NCI-H82 treated with DMSO at 0.1 percent for 48 hours (cell line): ENCODE data around the gene MOGAT1.
"Not testable (repeated sequence)": the region's sequence is repeated elsewhere in the genome, so short reads cannot be mapped to it uniquely, and the experiment has no call there.

Experiments used
- DNase-seq: peaks from one replicate; lab custom pipeline; 2025; ENCODE audit not compliant: unreplicated experiment; lab: John Stamatoyannopoulos, UW

MOGAT1 gene

DNA sequence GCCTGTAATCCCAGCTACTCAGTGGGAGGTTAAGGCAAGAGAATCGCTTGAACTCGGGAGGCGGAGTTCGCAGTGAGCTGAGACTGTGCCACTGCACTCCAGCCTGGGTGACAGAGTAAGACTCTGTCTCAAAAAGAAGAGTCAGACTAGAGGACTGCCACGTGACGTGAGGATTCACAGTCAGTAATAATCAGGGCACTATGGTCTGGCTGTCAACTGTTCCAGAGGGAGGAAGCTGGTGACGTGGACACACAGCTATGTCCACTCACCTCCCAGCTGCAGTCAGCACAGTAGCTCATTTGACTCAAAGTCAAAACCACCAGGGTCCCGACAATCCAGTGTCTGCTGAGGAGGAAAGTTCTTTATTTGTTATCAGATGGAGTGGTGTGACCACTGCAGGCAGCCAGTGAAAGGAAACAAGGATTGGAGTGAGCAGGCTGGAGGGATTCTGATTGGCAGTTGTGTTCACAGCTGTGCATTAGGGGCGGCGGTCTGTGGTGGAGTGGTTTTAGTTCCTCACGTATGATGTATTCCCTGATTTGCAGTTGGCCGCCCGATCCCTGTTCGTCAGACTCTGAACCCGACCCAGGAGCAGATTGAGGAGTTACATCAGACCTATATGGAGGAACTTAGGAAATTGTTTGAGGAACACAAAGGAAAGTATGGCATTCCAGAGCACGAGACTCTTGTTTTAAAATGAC is 37.9 kb downstream of the MOGAT1 start:
- DNase-seq: peak; percentile 66

DNA sequence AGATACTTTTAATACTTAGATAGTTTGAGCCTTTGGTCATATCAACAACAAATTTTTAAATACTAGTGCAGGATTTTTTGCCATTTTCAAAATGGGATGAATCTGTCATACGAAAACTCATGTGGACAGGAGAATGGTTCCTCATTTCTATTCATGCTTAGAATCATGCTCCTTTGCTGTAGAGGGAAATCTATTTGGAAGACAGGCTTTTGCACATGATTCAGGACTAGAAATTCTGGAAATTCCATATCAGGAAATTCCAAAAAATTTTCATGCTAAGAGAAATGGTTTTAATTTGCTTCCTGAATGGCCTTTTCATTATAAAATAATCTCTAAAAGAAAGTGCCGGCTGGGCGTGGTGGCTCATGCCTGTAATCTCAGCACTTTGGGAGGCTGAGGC is 39.3 kb downstream of the MOGAT1 start:
- DNase-seq: no peak

DNA sequence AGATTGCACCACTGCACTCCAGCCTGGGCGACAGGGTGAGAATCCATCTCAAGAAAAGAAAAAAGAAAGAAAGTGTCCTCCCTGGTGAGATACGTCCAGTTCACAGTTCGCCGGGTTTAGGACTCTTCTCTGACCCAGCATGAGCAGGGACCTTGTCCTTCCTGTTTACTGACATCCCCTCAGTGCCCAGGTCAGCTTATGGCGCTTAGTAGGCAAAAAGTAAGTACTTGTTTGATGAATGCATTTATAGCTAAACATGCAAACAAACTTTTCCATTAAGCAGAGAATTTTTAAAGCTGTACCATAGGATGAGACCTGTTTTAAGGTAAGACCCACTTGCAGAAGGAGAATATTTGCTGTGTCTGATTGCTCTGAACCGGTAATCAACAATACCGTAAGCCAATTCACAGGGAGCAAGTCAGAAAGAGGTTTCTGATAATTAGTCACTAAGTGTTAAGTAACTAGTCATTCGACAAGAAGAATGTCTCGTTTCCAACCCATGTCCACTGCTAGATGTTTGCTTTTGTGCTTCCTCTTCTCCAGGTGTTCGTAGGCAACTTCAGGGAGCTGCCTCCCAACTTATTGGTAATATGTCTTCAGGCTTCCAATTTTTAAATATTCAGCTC is 40.0 kb downstream of the MOGAT1 start:
- no peak for DNase-seq

DNA sequence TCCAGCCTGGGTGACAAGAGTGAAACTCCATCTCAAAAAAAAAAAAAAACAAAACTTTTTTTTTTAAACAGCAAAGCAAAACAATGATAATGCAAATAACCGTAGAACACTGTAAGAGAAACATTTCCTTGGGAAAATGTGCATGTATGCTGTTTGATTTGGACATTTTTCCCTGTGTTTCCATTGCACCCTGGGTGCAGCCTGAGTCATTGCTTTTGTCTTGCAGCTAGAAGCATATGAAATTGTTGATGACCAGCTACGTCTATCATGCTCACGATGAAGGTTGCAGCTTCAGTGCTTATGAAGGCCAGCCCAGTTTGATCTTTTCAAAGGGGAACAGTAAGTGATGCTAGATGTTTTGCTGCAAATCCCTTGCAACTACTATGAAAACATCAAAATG is 41.5 kb downstream of the MOGAT1 start:
- no peak for DNase-seq

DNA sequence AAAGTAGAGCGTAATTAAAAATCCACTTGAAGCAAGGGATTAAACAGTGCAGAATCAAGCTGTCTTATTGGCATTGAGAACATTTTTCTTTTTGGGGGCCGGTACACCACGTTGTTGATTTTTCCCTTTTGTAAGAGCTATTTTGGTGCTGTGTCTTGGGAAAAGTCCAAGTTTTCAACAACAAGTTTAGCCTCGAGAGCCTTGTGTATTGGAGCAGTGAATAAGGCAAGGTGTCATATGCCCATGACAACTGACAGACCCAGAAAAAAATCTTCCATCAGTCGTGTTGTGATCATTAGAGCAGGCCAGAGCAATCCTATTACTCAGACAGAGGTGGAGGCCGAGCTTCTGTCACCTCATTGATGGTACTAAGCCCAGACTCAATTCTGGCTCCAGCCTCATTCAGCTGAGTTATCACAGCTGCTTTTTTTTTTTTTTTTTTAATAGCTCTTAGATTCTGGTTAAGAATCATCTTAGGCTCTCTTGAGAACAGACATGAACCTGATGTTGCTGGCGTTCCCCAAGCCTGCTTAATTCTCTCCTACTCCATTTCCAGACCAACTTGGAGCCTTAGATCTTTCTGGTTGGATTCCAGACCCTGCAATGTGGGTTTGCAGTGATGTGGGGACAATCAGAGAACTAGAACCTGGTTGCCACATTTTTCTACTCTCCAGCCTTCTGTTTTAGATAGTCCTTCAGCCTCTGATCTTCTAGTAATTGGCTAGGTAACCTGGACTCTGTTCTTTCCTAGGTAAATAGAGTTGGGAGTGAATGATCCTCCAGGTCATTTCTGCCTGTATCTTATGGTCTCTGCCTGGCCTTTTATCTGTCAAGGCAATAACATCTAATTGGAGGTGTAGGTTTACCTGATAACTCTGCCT is 43.1 kb downstream of the MOGAT1 start:
- DNase-seq: peak; percentile 76

DNA sequence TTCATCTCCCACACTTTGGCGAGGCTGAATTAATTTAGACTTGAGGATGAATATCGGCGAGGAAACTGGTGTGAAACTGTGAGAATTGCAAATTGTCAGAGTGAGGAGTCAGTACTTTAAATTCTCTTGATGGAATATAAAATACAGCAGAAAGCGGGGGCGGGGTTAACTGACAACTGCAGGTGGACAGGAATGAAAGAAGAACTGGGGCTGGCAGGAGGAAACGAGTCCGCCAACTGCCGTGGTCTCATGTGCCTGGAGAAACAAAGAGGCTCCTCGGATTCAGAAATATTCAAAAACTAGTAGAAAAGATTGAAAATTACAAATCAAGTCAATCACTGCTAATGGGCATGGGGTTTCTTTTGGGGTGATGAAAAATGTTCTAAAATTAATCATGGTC is 44.3 kb downstream of the MOGAT1 start:
- no peak for DNase-seq

DNA sequence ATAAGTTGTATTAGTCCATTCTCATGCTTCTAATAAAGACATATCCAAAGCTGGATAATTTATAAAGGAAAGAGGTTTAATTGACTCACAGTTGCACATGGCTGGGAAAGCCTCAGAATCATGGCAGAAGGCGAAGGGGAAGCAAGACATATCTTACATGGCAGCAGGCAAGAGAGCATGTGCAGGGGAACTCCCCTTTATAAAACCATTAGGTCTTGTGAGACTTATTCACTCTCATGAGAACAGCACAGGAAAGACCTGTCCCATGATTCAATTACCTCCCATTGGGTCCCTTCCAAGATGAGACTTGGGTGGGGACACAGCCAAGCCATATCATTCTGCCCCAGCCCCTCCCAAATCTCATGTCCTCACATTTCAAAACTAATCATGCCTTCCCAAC is 48.3 kb downstream of the MOGAT1 start:
- not testable (repeated sequence) for DNase-seq

DNA sequence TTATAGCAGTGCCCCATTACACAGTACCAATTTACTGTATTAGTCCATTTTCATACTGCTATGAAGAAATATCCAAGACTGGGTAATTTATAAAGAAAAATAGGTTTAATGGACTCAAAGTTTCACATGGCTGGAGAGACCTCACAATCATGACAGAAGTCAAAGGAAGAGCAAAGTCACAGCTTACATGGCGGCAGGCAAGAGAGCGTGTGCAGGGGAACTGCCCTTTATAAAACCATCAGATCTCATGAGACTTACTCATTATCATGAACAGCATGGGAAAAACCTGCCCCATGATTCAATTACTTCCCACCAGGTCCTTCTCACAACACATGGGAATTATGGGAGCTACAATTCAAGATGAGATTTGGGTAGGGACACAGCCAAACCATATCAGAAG is 50.1 kb downstream of the MOGAT1 start:
- DNase-seq: not testable (repeated sequence)

DNA sequence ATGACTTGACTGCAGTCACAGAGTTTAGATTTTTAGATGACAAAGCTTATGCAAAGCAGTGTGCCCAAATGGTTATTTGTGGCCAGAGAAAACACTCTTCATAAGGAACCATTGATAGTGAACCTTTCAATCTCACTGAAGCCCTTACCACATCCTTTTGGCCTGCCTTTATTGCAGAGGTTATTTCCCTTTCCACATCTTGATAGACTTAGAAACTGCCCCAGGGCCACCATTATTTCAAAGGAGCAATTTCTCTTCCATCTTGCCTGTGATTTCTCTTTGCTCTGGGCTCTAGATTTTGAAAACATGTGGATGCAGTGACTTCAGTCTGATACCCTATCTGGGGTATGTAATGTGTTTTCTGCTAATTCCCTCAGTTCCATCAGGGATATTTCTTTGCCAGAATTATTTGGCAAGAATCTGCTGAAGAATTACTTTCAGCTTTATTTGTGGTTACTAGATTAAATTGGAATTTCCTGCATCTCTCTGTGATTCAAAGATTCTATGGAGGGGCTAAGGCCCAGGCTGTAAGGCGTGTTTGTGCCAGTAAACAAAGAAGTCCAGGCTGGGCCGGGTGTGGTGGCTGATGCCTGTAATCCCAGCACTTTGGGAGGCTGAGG is 51.0 kb downstream of the MOGAT1 start:
- no peak for DNase-seq

DNA sequence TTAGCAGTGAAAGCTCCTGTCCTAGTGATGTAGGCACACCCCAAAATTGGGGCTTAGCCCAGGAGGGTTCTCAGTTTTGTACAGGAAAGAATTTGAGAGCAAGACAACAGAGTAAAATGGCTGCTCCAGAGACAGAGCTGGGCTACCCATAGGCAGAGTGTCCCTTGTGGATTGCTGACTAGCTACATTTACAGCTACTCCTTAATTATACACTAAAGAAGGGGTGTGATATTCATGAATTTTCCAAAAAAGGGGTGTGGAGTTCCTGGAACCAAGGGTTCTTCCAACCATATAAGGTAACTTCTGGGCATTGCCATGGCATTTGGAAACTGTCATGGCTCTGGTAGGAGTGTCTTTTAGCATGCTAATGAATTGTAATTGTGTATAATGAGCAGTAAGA is 52.8 kb downstream of the MOGAT1 start:
- DNase-seq: no peak

DNA sequence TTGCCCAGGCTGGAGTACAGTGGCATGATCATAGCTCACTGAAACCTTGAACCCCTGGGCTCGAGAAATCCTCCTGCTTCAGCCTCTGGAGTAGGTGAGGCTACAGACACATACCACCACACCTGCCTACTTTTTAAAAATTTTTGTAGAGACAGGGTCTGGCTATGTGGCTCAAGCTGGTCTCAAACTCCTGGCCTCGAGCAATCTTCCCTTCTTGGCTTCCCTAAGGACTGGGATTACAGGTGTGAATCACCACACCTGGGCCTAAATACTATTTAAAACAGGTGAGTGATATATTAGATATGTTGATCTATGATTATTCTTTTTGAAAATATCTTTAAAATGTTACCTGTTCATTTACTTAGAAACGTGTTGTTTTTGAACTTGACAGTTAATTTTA is 57.2 kb downstream of the MOGAT1 start:
- DNase-seq: no peak

DNA sequence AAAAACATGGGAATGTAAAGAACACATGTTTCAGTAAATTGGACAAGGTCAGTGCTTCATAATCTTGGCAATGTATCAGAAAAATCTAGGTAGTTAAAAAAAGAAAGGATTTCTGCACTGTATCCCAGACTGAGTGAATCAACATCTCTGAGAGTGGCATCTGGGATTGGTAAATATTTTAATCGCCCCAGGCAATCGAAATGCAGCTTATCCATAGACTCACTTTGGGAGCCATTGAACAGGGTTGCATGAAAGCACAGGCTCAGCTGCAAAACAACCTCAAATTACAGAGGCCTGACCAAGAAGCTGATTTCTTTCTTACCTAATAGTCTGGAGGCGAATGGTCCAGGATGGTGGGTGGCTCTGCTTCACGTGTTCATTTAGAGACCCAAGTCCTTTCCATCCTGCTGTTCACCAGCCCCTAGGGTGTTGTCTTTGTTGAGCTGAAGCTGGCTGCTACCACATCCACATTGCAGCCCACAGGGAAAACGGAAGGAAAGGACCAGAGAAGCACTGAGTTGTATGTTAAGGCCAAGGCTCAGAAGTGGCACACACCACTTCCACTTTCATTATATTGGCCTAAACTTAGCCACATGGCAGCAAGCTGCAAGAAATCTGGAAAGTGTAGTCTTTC is 59.0 kb downstream of the MOGAT1 start:
- DNase-seq: no peak

DNA sequence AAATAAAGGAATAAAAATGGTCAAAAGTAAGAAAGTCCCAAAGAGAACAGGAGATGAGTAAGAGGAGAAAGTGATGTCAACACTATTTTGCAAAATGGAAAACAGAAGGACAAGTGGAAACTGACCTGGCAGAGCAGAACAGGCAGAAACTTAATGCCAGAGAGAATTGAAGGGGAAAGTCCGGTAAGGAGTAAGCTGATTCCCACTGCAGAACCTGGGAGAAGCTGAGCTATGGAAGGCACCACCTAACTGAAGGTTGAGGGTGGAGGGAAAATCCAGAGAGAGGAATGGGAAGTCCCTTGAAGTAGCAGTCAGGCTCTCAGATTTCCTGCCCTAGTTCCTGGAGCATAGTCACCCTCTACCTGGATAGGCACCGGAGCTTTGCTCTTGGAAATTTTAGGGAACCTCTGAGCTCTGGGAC is 59.8 kb downstream of the MOGAT1 start:
- no peak for DNase-seq

DNA sequence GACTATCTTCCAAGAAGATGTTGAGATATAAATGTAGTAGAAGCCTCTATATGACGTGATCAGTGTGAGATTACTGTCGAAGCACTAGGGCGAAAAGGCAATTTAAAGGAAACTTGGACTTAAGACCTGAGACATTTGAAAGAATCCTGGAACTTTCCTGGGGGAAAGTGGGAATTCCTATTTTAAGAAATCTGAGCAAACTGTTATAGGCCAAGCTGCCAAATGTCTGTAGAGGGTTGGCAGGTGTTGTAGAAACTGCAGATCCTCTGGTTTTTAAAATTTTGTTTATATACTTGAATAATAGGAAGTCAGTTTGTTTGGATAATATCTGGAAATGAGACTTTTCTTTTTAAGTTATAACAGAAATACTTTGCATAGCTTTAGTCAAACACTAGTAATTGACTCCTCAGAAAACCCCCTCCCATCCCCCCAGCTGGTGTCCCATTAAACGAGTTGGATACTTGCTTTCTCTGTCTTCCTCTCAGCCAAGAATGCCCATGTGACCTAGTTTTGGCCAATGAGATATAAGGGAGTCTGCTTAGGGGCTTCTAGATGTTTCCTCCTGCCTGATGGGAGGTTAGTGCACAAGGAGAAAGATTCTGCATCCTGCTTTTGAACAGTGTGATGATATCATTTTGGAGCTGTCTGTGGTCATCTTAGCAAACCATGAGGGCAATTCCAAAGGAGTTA is 61.2 kb downstream of the MOGAT1 start:
- DNase-seq: no peak

DNA sequence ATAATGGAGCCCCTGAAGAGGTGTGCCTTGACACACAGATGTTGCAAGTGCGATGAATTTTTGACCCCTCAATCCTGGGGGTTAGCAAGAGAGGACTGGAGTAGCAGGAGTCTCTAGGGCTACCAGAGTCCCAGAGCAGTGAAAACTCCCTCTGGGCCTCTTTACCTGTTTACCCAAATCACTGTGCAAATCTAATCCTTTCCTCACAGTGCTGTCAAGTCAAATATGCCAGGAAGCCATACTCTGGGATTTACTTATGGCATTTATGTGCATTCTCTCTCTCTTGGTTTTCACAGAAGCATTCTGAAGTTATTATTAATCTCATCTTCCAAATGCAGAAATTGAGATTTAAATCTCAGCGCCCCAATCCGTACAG is 62.0 kb downstream of the MOGAT1 start:
- DNase-seq: no peak

DNA sequence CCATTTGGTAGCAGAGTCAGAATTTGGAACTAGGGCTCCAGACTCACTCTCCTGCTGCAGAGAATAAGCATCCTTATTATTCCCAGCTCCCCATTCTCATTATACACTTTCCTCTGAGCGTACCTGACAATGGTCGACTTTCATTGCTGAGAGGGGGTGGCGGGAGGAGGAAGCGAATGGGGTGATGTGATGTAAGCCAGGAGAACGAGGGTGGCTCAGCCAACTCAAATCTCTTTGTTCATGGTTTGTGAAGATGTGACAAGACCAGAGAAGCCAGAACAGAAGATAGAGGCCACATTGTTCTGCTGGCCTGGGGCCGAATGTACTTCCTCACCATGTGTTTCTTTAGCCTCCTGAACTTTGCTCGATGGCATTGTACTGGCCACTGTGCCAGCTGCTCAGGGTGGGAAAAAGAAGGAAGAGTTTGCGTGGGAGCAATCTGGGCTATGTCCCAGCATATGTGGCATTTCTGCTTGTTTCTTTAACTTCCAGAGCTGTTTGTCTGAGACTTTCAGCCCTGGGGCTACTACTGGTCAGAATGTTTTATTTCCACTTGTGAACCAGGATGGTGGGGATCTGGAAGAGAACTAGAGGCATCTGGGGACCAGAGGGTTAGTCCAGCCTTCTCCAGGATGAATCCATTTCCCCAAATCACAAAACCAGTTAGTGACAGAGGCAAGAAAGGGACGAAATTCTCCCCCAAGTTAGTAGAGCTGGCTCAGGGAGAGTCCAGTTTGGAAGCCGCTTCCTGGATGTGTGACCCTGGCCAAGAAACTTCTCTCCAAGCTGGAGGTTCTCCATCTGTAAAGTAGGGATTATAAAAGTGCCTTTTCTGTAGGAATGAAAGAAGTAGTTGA is 62.6 kb downstream of the MOGAT1 start:
- DNase-seq: no peak

DNA sequence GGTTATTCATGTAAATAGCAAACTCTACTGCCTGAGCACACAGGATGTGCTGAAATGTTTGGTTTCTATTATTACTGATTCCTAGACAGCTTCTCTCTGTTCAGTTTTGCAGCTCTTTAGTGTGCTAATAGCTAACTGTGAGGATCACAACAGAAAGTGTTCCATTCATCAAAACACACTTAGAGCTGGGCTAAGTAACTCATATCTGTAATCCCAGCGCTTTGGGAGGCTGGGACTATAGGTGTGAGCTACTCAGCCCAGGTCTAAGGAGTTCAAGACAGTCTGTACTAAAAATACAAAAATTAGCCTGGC is 63.2 kb downstream of the MOGAT1 start:
- no peak for DNase-seq

DNA sequence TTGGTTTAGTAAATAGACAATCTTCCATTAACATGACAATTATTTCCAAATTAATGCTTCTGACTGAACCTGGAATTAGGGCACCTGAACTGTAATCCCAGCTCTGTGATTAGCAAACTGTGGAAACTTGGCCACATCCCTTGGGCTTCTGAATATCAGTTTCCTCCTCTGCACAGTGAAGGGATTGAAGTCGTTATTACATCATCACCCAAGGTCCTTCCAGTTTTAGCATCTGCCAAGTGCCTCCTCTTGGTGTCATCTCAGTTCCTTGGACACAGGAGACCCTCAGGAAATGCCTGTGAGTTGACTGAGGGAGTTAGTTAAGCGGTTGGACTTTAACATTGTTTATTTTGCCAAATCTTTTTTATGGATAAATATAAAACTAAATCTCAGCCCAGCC is 64.8 kb downstream of the MOGAT1 start:
- no peak for DNase-seq

DNA sequence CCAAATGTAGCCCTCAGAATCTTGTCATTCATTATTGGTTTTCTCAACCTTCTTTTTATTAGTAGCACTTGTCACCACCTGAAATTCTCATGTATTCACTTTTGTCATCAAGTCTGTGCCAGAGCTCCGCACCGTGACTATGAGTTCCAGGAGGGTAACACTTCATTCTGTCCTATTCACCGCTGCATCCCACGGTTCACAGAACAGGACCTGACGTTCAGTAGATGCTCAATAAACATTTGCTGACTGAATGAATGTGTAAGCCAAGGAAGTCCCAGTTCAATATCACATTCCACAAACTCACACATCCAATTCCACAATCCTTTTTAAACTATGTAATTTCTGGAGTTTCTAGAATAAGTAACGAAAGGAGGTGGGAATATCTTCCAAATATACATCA is 65.5 kb downstream of the MOGAT1 start:
- no peak for DNase-seq

DNA sequence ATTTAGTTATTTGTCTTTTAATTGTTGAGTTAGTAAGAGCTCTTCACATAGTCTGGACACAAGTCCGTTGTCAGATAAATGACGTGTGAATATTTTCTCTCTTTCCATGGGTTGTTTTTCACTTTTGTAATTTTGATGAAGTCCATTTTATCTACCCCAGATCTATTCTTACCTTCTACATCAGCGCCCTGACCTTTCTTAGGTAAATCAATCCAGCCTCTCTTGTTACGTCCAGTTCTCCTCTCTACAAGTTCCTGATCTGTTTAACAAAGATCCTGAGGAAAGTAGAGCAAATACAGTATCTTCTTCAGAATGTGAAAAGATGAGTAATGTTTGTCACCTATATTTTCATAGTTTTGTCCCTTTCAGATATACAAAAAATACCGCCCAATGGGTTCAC is 66.9 kb downstream of the MOGAT1 start:
- DNase-seq: no peak
